SK-N-SH (cell line): ENCODE measurements around the gene SLC45A1. TPM values are rescaled to one million over a fixed set of nuclear protein-coding genes. Genes with fewer than 3 reads are reported as not detected.

ENCODE experiments used
- CTCF ChIA-PET: fragments of 300-600, 350-600 bp; formaldehyde crosslinking; extraction: SDS; loops from one replicate; lab custom pipeline; 2021; lab: Yijun Ruan, JAX
- POLR2A ChIA-PET: fragments of 350-600 bp; sonication (Branson Sonifier 250); formaldehyde crosslinking; extraction: SDS; loops from one replicate; lab custom pipeline; 2020; ENCODE audit warnings: antibody characterized with exemption, inconsistent platforms; lab: Yijun Ruan, JAX
- DNase-seq: peaks from one replicate; pipeline ENCODE4 v3.0.0; 2012
- H2AFZ ChIP-seq: fragments of 200-600 bp; sonication (generic); 2 replicates; pipeline ENCODE4 v1.8.1; 2016; ENCODE audit warnings: antibody characterized with exemption, mild to moderate bottlenecking, low read depth
- H3F3A ChIP-seq: fragments of 200-600 bp; sonication (generic); replicated peaks from 2 replicates; pipeline ENCODE3; 2016; ENCODE audit warnings: antibody characterized with exemption, mild to moderate bottlenecking; ENCODE audit not compliant: insufficient read depth
- H3K27ac ChIP-seq, 2 experiments: fragments of 200-500 bp in 1 of 2; fragments of 200-600 bp in 1 of 2; sonication (Bioruptor generic) in 1 of 2; sonication (generic), shearing (Covaris generic) in 1 of 2; 2 replicates each; pipeline versions ENCODE4 v1.5.1 to v1.6.1; 2014 to 2016; ENCODE audit warnings: low read depth in 2 of 2, inconsistent platforms in 1 of 2, low read length in 1 of 2, mild to moderate bottlenecking in 1 of 2, mixed read lengths in 1 of 2
- H3K27me3 ChIP-seq: fragments of 200-600 bp; sonication (generic), shearing (Covaris generic); 2 replicates; pipeline ENCODE4 v1.6.1; 2016; ENCODE audit warnings: mixed run types; ENCODE audit not compliant: insufficient read depth
- H3K36me3 ChIP-seq, 2 experiments: fragments of 200-500 bp in 1 of 2; fragments of 200-600 bp in 1 of 2; sonication (Bioruptor generic) in 1 of 2; sonication (generic) in 1 of 2; replicated peaks in 1 of 2; 2 replicates each; pipeline versions ENCODE3 to v1.5.1; 2014 to 2016; ENCODE audit warnings: low read length in 1 of 2, mild to moderate bottlenecking in 1 of 2; ENCODE audit not compliant: insufficient read depth in 2 of 2, control insufficient read depth in 1 of 2
- H3K4me1 ChIP-seq, 2 experiments: fragments of 200-500 bp in 1 of 2; fragments of 200-600 bp in 1 of 2; sonication (Bioruptor generic) in 1 of 2; sonication (generic), shearing (Covaris generic) in 1 of 2; 2 replicates each; pipeline versions ENCODE4 v1.5.1 to v1.6.1; 2014 to 2016; ENCODE audit warnings: low read depth in 1 of 2, low read length in 1 of 2, mixed run types in 1 of 2; ENCODE audit not compliant: insufficient read depth in 2 of 2, control insufficient read depth in 1 of 2
- H3K4me2 ChIP-seq: fragments of 200-600 bp; sonication (generic), shearing (Covaris generic); 2 replicates; pipeline ENCODE4 v1.6.1; 2017; ENCODE audit warnings: mixed run types
- H3K4me3 ChIP-seq, 2 experiments: fragments of 200-500 bp in 1 of 2; fragments of 200-600 bp in 1 of 2; sonication (Bioruptor generic) in 1 of 2; sonication (generic), shearing (Covaris generic) in 1 of 2; 2 replicates each; pipeline versions ENCODE4 v1.5.1 to v1.8.1; 2014 to 2016; ENCODE audit warnings: low read depth in 2 of 2, inconsistent platforms in 1 of 2, low read length in 1 of 2, mild to moderate bottlenecking in 1 of 2, mixed read lengths in 1 of 2, moderate library complexity in 1 of 2
- H3K79me2 ChIP-seq: fragments of 200-600 bp; sonication (generic); 2 replicates; pipeline ENCODE4 v1.8.1; 2017; ENCODE audit warnings: mild to moderate bottlenecking; ENCODE audit not compliant: insufficient read depth
- H3K9ac ChIP-seq: fragments of 200-600 bp; sonication (generic); 2 replicates; pipeline ENCODE4 v1.6.1; 2017; ENCODE audit warnings: mixed run types
- H3K9me2 ChIP-seq: fragments of 200-600 bp; sonication (generic); 2 replicates; pipeline ENCODE4 v1.6.1; 2017; ENCODE audit warnings: mixed run types
- H3K9me3 ChIP-seq: fragments of 200-600 bp; sonication (generic); 2 replicates; pipeline ENCODE4 v1.6.1; 2017; ENCODE audit warnings: mixed run types, mild to moderate bottlenecking, moderate library complexity
- H4K20me1 ChIP-seq: fragments of 200-600 bp; sonication (generic); 2 replicates; pipeline ENCODE4 v1.6.1; 2017; ENCODE audit warnings: mild to moderate bottlenecking, mixed run types; ENCODE audit not compliant: insufficient read depth
- CHD2 ChIP-seq: fragments of 150-350 bp; IDR thresholded peaks from 2 replicates; pipeline ENCODE4 v1.6.1; 2018; ENCODE audit warnings: low read length; ENCODE audit not compliant: partially characterized antibody
- ELF1 ChIP-seq: IDR thresholded peaks from 2 replicates; pipeline ENCODE4 v1.4.0; 2012
- EZH2phosphoT487 ChIP-seq: fragments of 200-600 bp; sonication (generic); IDR thresholded peaks from 2 replicates; pipeline ENCODE4 v1.6.1; 2017; ENCODE audit warnings: low read depth, mixed run types, mild to moderate bottlenecking, antibody characterized with exemption, moderate library complexity, borderline replicate concordance
- FOSL2 ChIP-seq: IDR thresholded peaks from 2 replicates; pipeline ENCODE4 v1.4.0; 2012; ENCODE audit warnings: low read depth, mild to moderate bottlenecking, moderate library complexity, borderline replicate concordance
- FOXJ3 ChIP-seq: sonication (generic); formaldehyde crosslinking; IDR thresholded peaks from 2 replicates; pipeline ENCODE4 v1.5.1; 2020; ENCODE audit warnings: mild to moderate bottlenecking, missing genetic modification reagents
- FOXM1 ChIP-seq: IDR thresholded peaks from 2 replicates; pipeline ENCODE4 v1.4.0; 2012; ENCODE audit warnings: low read depth, mild to moderate bottlenecking
- GATA2 ChIP-seq: sonication (generic); formaldehyde crosslinking; IDR thresholded peaks from 2 replicates; pipeline ENCODE4 v1.5.0; 2020; ENCODE audit warnings: mild to moderate bottlenecking, missing genetic modification reagents
- JUND ChIP-seq: IDR thresholded peaks from 2 replicates; pipeline ENCODE4 v1.4.0; 2012
- MEF2A ChIP-seq: IDR thresholded peaks from 2 replicates; pipeline ENCODE4 v1.4.0; 2012; ENCODE audit warnings: low read depth, borderline replicate concordance
- MXI1 ChIP-seq: IDR thresholded peaks from 2 replicates; pipeline ENCODE4 v1.6.1; 2012; ENCODE audit warnings: mild to moderate bottlenecking, low read depth, low read length, improper control_type of control experiment
- POLR2AphosphoS5 ChIP-seq: IDR thresholded peaks from 2 replicates; pipeline ENCODE4 v1.6.1; 2012; ENCODE audit warnings: low read depth, low read length
- RAD21 ChIP-seq: IDR thresholded peaks from 2 replicates; pipeline ENCODE4 v1.6.1; 2012; ENCODE audit warnings: mild to moderate bottlenecking, low read length
- RCOR1 ChIP-seq: fragments of 150-350 bp; IDR thresholded peaks from 2 replicates; pipeline ENCODE4 v1.6.1; 2017; ENCODE audit warnings: antibody characterized with exemption, low read length
- RFX5 ChIP-seq: IDR thresholded peaks from 2 replicates; pipeline ENCODE4 v1.6.1; 2012; ENCODE audit warnings: mild to moderate bottlenecking, improper control_type of control experiment, low read length
- RXRA ChIP-seq: IDR thresholded peaks from 2 replicates; pipeline ENCODE4 v1.4.0; 2012; ENCODE audit warnings: low read depth, mild to moderate bottlenecking, borderline replicate concordance
- SIN3A ChIP-seq: IDR thresholded peaks from 2 replicates; pipeline ENCODE4 v1.6.1; 2012; ENCODE audit warnings: low read depth, mild to moderate bottlenecking, low read length, moderate library complexity, borderline replicate concordance
- SMC3 ChIP-seq: IDR thresholded peaks from 2 replicates; pipeline ENCODE4 v1.6.1; 2012; ENCODE audit warnings: low read depth, low read length, improper control_type of control experiment
- TAF1 ChIP-seq: IDR thresholded peaks from 2 replicates; pipeline ENCODE4 v1.6.1; 2012; ENCODE audit warnings: low read depth, mild to moderate bottlenecking, low read length, moderate library complexity, borderline replicate concordance
- TEAD4 ChIP-seq: IDR thresholded peaks from 2 replicates; pipeline ENCODE4 v1.4.0; 2012; ENCODE audit warnings: mild to moderate bottlenecking, borderline replicate concordance; ENCODE audit not compliant: insufficient read depth
- WGBS: methylation state at CpG from one replicate; pipeline ENCODE4 v1.1.6; 2017; ENCODE audit warnings: low lambda C conversion rate; 5-methylcytosine and 5-hydroxymethylcytosine counted together
- polyA plus RNA-seq, 3 experiments: library from polyadenylated mRNA; depleted of rRNA; stranded (reverse); fragments of >200 nt; gene quantifications; 2 replicates each; pipeline ENCODE4 v1.2.3, GENCODE V29; 2012
- TF ChIP-seq, protein P1 (sequence below): IDR thresholded peaks from 2 replicates; pipeline ENCODE4; 2012

Gene SLC45A1
- polyA plus RNA-seq, 1 of the 3 experiments (the other 2 are of a cell fraction), result 2.5 TPM

DNA sequence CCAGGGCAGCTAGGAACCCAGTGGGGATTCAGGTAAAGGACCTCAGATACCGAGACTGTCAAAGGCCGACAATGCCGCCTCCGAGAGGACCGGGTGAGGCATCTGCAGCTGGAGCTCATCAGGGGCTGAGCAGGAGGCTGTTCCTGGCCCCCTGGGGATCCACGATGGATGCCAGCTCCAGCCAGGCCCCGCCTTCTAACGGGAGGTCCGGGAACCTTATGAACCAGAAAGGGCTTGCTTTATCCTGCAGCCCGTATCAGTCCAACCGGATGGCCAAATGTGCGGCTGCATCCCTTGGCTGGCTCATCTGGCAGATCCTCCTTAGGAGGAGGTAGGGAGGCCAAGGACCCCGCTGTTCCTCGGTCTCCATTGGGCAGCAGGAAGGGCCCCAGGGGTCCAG lies 32.0 kb downstream of the SLC45A1 start:
- no peak for DNase-seq
- Histone ChIP-seq H3F3A (peaks cover 4% of the 10 kb centered on the region), H3K4me3 (no peak overlapping the region), H3K9me2 (no peaks in the 10 kb centered on the region), H3K9ac (no peak overlapping the region), H3K27ac (no peak overlapping the region), H3K27me3 (no peaks in the 10 kb centered on the region), H2AFZ (no peak overlapping the region), H3K36me3 (peaks cover 0 to 29% of the 10 kb centered on the region in 2 experiments), H4K20me1 (no peaks in the 10 kb centered on the region), H3K9me3 (no peaks in the 10 kb centered on the region), H3K4me2 (no peak overlapping the region), H3K4me1 (peaks cover 0 to 16% of the 10 kb centered on the region in 2 experiments; a peak in 1 of 4 replicates), H3K79me2 (no peaks in the 10 kb centered on the region)
- POLR2A ChIA-PET, result no interaction called here
- 90% methylated on average over 2 of the region's 14 CpGs for WGBS
- CTCF ChIA-PET, result interaction anchor here (0.5 to 4.9 kb wide), 15 partner anchors 9 to 682 kb away, joined by 3 to 69 read pairs (median 4); no protein-coding TSS in a partner anchor
- no peak for TF ChIP-seq POLR2AphosphoS5
- TF ChIP-seq SIN3A, result no peak
- TF ChIP-seq FOXM1, result no peak
- TF ChIP-seq EZH2phosphoT487, result no peak
- TF ChIP-seq GATA2 (CRISPR knock-in tag), result no peak
- TF ChIP-seq SMC3, result no peak
- no peak for TF ChIP-seq MXI1
- TF ChIP-seq RAD21, result no peak

DNA sequence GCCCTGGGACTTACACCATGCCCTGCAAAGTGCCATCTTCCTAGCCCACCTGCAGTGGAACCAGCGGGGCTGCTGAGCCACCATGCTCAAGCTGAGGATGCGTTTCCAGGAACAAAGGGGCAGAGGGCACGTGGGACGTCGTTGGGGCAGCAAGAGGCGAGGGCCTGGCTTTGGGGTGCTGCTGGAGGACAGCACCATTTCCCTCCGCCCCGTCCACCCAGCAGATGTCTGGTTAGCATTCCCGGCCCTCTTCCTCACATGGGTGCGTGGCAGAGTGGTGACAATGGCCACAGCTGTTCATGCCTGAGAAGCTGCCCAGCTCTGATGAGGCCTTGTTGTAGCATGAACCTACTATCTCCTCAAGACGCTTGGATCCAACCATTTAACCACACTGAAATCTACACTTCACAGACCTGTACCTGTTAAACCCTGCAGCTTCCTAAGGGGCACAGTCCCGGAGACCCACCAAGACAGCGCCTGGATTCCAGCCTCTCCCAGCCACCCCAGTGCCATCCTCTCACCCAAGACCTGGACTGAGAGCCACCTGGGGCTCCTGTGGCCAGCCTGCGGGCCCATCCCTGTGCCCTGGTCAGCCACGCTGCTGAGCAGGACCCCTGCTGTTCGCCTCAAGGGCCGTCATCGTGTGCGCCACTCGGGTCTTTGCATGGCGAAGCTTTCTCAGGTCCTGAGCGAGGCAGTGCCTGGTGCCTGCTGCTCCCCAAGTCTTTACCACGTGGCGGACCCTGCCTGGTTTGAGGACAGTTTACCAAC lies 33.2 kb downstream of the SLC45A1 start:
- H3K4me3 ChIP-seq, result no peak overlapping the region
- peaks cover 4% of the 10 kb centered on the region for H3F3A ChIP-seq
- TF ChIP-seq TEAD4, result no peak
- TF ChIP-seq MXI1, result no peak
- TF ChIP-seq RCOR1, result no peak
- TF ChIP-seq FOXJ3 (CRISPR knock-in tag), result no peak
- no peak for TF ChIP-seq RFX5
- TF ChIP-seq, protein P1, sequence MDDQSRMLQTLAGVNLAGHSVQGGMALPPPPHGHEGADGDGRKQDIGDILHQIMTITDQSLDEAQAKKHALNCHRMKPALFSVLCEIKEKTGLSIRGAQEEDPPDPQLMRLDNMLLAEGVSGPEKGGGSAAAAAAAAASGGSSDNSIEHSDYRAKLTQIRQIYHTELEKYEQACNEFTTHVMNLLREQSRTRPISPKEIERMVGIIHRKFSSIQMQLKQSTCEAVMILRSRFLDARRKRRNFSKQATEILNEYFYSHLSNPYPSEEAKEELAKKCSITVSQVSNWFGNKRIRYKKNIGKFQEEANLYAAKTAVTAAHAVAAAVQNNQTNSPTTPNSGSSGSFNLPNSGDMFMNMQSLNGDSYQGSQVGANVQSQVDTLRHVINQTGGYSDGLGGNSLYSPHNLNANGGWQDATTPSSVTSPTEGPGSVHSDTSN, result no peak
- TF ChIP-seq RXRA, result no peak
- TF ChIP-seq POLR2AphosphoS5, result no peak
- TF ChIP-seq JUND, result no peak
- TF ChIP-seq FOSL2, result no peak
- no peak for TF ChIP-seq FOXM1
- TF ChIP-seq TAF1, result no peak
- no peak for TF ChIP-seq ELF1
- no peak for TF ChIP-seq MEF2A
- no peak for TF ChIP-seq CHD2
- 96% methylated on average over 15 of the region's 24 CpGs for WGBS
- no peaks in the 10 kb centered on the region for H3K79me2 ChIP-seq
- no peak overlapping the region for H3K4me2 ChIP-seq
- H3K4me1 ChIP-seq, result peaks cover 0 to 17% of the 10 kb centered on the region in 2 experiments; a peak in 1 of 4 replicates
- CTCF ChIA-PET, result interaction anchor here (0.7 to 4.9 kb wide), 14 partner anchors 9 to 404 kb away, joined by 3 to 69 read pairs (median 6); partner anchors contain the start of gene SLC45A1
- H3K36me3 ChIP-seq, result peaks cover 0 to 39% of the 10 kb centered on the region in 2 experiments
- H2AFZ ChIP-seq, result no peak overlapping the region
- H3K9me3 ChIP-seq, result no peaks in the 10 kb centered on the region
- H3K9ac ChIP-seq, result no peak overlapping the region
- POLR2A ChIA-PET, result no interaction called here
- no peaks in the 10 kb centered on the region for H3K9me2 ChIP-seq
- H3K27me3 ChIP-seq, result no peaks in the 10 kb centered on the region
- no peaks in the 10 kb centered on the region for H4K20me1 ChIP-seq
- no peak for DNase-seq
- no peak overlapping the region; a peak in 1 of 4 replicates for H3K27ac ChIP-seq
